Measurements from ENCODE around the gene THAP12. TPM values are rescaled to one million over a fixed set of nuclear protein-coding genes. Genes with fewer than 3 reads are reported as not detected.

Gene THAP12
- total RNA-seq, 1 experiment from 2014 or later: 42.5 TPM

DNA sequence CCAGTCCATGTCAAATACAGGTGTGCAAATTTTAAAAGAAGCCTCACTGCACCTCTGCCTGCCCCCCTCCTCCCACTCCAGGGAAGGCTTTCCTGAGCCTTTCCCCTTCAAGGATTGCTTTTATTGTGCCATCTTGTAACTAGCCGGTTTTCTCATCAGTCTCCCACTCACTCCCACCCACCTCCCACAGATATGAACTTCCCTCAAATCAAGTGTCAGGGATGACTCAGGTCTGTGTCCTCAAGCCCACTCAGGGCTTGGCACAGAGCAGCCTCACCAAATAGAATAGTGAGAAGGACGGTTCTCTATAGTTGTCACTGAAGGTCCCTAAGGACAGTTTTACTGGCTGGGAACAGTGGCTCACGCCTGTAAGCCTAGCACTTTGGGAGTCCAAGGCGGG, 43.0 kb downstream of the THAP12 start:
- H3K27me3 Mint-ChIP-seq (ENCODE audit: low read depth): peaks cover 5% of the 10 kb centered on the region; the same call in 1 of the 2 replicates
- H3K9ac ChIP-seq (ENCODE audit: extremely low read depth, insufficient read length, low read length): no peak overlapping the region
- no peak overlapping the region for H3K4me3 Mint-ChIP-seq
- H3K23ac ChIP-seq (ENCODE audit: insufficient read length, low read depth, low read length): no peak overlapping the region
- H3K27ac ChIP-seq (ENCODE audit: insufficient read length, low read depth, low read length): no peak overlapping the region
- H3K4ac ChIP-seq (ENCODE audit: low read depth, low read length): no peak overlapping the region
- H4K20me1 ChIP-seq (ENCODE audit: control insufficient read depth, insufficient read depth, insufficient read length): no peaks in the 10 kb centered on the region
- no peak overlapping the region for H2BK5ac ChIP-seq (ENCODE audit: insufficient read length, low read length)
- H3K23me2 ChIP-seq (ENCODE audit: insufficient read length, low read depth, low read length, poor library complexity, severe bottlenecking): no peaks in the 10 kb centered on the region
- no peaks in the 10 kb centered on the region for H3K27me3 ChIP-seq (ENCODE audit: insufficient read depth, low read length)
- H3K4me2 ChIP-seq (ENCODE audit: insufficient read depth, insufficient read length, low read length): no peak overlapping the region
- H3K9me3 ChIP-seq (ENCODE audit: control insufficient read depth, low read depth, low read length): peaks cover 4% of the 10 kb centered on the region
- no peaks in the 10 kb centered on the region for H3K79me1 ChIP-seq (ENCODE audit: insufficient read depth, low read depth, low read length, poor library complexity, severe bottlenecking)
- TF ChIP-seq, protein P1, sequence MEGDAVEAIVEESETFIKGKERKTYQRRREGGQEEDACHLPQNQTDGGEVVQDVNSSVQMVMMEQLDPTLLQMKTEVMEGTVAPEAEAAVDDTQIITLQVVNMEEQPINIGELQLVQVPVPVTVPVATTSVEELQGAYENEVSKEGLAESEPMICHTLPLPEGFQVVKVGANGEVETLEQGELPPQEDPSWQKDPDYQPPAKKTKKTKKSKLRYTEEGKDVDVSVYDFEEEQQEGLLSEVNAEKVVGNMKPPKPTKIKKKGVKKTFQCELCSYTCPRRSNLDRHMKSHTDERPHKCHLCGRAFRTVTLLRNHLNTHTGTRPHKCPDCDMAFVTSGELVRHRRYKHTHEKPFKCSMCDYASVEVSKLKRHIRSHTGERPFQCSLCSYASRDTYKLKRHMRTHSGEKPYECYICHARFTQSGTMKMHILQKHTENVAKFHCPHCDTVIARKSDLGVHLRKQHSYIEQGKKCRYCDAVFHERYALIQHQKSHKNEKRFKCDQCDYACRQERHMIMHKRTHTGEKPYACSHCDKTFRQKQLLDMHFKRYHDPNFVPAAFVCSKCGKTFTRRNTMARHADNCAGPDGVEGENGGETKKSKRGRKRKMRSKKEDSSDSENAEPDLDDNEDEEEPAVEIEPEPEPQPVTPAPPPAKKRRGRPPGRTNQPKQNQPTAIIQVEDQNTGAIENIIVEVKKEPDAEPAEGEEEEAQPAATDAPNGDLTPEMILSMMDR (conservative IDR thresholded peaks at IDR 0.05): no peak
- H2BK20ac ChIP-seq (ENCODE audit: low read depth, low read length, poor library complexity, severe bottlenecking): no peak overlapping the region
- H3K9me3 Mint-ChIP-seq: peaks cover 32 to 33% of the 10 kb centered on the region in 2 experiments
- no peak overlapping the region; the same call in 1 of the 2 replicates for H2BK15ac ChIP-seq (ENCODE audit: low read depth, low read length)
- no peak overlapping the region for H4K91ac ChIP-seq (ENCODE audit: insufficient read length, low read depth, low read length)
- H3K4me1 ChIP-seq (ENCODE audit: insufficient read depth, low read length): no peaks in the 10 kb centered on the region
- peaks cover 14 to 29% (median 20%) of the 10 kb centered on the region in 3 experiments for H3K36me3 Mint-ChIP-seq (ENCODE audit: insufficient read depth in 1 of 3, low read depth in 3 of 3)
- no peak overlapping the region for H4K8ac ChIP-seq (replicated peaks; ENCODE audit: insufficient read length, low read depth, low read length)
- H2BK120ac ChIP-seq (ENCODE audit: low read depth, low read length, poor library complexity, severe bottlenecking): no peak overlapping the region
- H3K56ac ChIP-seq (ENCODE audit: insufficient read length, low read depth, low read length): no peak overlapping the region
- no peak overlapping the region for H2AFZ ChIP-seq (ENCODE audit: low read length)
- no peaks in the 10 kb centered on the region for H3K4me1 Mint-ChIP-seq
- no peak overlapping the region for H3K14ac ChIP-seq (ENCODE audit: insufficient read depth, low read length)
- no peak for DNase-seq
- H3T11ph ChIP-seq (ENCODE audit: low read length): no peak overlapping the region
- no peaks in the 10 kb centered on the region for H3K79me2 ChIP-seq (ENCODE audit: insufficient read depth, low read length)
- no peak overlapping the region for H4K5ac ChIP-seq (ENCODE audit: insufficient read length, low read depth, low read length)
- no peak overlapping the region for H2AK5ac ChIP-seq (ENCODE audit: insufficient read length, low read length)
- no peak overlapping the region for H2BK12ac ChIP-seq (ENCODE audit: insufficient read length, low read depth, low read length)
- no peak overlapping the region for H3K18ac ChIP-seq (ENCODE audit: insufficient read length, low read depth, low read length)
- WGBS (ENCODE audit: extremely low coverage, insufficient read length, low lambda C conversion rate): no CpG with 5 or more reads among the region's 4 CpGs
- no peak overlapping the region for H3K27ac Mint-ChIP-seq
